Astrocyte (in vitro differentiated cells and primary cell): ENCODE data around the gene DIDO1.

ENCODE experiments used
- EZH2 ChIP-seq: IDR thresholded peaks from 2 replicates; pipeline ENCODE4 v1.6.1; 2012; ENCODE audit warnings: mild to moderate bottlenecking, low read length, inconsistent platforms; ENCODE audit not compliant: insufficient read depth
- TF ChIP-seq, protein P1 (sequence below): IDR thresholded peaks from 2 replicates; pipeline ENCODE4 v1.5.1; 2011; ENCODE audit warnings: low read depth, mild to moderate bottlenecking, inconsistent platforms, low read length, moderate library complexity; ENCODE audit not compliant: insufficient read depth

DNA sequence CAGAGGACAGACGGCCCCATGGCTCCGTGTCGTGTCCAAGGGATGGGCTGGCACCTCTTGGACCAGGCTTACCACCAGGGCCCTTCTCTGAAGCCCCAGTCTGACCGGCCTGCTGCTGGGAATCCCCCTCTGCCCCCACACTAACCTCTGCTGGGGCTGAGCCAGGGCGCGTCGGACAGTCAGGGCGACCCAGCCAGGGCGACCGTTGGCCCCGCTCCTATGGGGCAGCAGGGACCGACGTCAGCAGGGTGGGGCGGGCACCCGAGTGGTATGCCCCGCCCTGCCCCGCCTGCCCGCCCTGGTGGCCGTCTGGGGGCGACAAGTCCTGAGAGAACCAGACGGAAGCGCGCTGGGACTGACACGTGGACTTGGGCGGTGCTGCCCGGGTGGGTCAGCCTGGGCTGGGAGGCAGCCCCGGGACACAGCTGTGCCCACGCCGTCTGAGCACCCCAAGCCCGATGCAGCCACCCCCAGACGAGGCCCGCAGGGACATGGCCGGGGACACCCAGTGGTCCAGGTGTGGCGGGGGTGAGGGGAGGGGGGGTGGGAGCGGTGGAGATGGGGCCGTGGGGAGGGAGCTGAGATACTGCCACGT, 26.2 kb upstream of the DIDO1 start, which contains the start of gene SLC17A9:
- TF ChIP-seq, protein P1, sequence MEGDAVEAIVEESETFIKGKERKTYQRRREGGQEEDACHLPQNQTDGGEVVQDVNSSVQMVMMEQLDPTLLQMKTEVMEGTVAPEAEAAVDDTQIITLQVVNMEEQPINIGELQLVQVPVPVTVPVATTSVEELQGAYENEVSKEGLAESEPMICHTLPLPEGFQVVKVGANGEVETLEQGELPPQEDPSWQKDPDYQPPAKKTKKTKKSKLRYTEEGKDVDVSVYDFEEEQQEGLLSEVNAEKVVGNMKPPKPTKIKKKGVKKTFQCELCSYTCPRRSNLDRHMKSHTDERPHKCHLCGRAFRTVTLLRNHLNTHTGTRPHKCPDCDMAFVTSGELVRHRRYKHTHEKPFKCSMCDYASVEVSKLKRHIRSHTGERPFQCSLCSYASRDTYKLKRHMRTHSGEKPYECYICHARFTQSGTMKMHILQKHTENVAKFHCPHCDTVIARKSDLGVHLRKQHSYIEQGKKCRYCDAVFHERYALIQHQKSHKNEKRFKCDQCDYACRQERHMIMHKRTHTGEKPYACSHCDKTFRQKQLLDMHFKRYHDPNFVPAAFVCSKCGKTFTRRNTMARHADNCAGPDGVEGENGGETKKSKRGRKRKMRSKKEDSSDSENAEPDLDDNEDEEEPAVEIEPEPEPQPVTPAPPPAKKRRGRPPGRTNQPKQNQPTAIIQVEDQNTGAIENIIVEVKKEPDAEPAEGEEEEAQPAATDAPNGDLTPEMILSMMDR = no peak
- no peak for TF ChIP-seq EZH2
